ENCODE measurements around the gene CTIF. TPM values are rescaled to one million over a fixed set of nuclear protein-coding genes. Genes with fewer than 3 reads are reported as not detected.

Gene CTIF
- polyA plus RNA-seq, 1 donor from 2014 or later: 50.2 TPM

- H3K9me3 ChIP-seq (ENCODE audit: low read length): no peaks in the 10 kb centered on the region
- H3K4me3 ChIP-seq (ENCODE audit: low read length): no peak overlapping the region
- no peak overlapping the region for H3K9ac ChIP-seq (ENCODE audit: low read length)
- H3K9me2 ChIP-seq (ENCODE audit: insufficient read depth, low read length): no peaks in the 10 kb centered on the region
- H3K27me3 ChIP-seq (ENCODE audit: insufficient read depth, low read depth, low read length): no peaks in the 10 kb centered on the region
- H3K79me2 ChIP-seq (replicated peaks; ENCODE audit: insufficient read depth, low read length): no peaks in the 10 kb centered on the region
- no peak overlapping the region for H3K27ac ChIP-seq (ENCODE audit: low read length)
- H4K20me1 ChIP-seq (ENCODE audit: insufficient read depth): no peaks in the 10 kb centered on the region
- TF ChIP-seq REST (IDR thresholded peaks at IDR 0.05; ENCODE audit: borderline replicate concordance) (no peak), EP300 (conservative IDR thresholded peaks at IDR 0.05; ENCODE audit: poor library complexity, severe bottlenecking) (no peak), POLR2AphosphoS5 (IDR thresholded peaks at IDR 0.05) (no peak), MXI1 (conservative IDR thresholded peaks at IDR 0.05; ENCODE audit: poor library complexity, severe bottlenecking) (no peak), TAF1 (IDR thresholded peaks at IDR 0.05; ENCODE audit: low read depth) (no peak), RAD21 (conservative IDR thresholded peaks at IDR 0.05) (no peak), EZH2 (IDR thresholded peaks at IDR 0.05; ENCODE audit: borderline replicate concordance, insufficient read depth, low read length, poor library complexity, severe bottlenecking) (no peak), SMC3 (conservative IDR thresholded peaks at IDR 0.05; ENCODE audit: poor library complexity) (no peak)
- TF ChIP-seq, protein P1, sequence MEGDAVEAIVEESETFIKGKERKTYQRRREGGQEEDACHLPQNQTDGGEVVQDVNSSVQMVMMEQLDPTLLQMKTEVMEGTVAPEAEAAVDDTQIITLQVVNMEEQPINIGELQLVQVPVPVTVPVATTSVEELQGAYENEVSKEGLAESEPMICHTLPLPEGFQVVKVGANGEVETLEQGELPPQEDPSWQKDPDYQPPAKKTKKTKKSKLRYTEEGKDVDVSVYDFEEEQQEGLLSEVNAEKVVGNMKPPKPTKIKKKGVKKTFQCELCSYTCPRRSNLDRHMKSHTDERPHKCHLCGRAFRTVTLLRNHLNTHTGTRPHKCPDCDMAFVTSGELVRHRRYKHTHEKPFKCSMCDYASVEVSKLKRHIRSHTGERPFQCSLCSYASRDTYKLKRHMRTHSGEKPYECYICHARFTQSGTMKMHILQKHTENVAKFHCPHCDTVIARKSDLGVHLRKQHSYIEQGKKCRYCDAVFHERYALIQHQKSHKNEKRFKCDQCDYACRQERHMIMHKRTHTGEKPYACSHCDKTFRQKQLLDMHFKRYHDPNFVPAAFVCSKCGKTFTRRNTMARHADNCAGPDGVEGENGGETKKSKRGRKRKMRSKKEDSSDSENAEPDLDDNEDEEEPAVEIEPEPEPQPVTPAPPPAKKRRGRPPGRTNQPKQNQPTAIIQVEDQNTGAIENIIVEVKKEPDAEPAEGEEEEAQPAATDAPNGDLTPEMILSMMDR (IDR thresholded peaks at IDR 0.05; ENCODE audit: poor library complexity, severe bottlenecking): no peak
- H3K4me2 ChIP-seq (ENCODE audit: low read length): no peak overlapping the region
- no peaks in the 10 kb centered on the region for H3F3A ChIP-seq (ENCODE audit: insufficient read depth, low read length, poor library complexity, severe bottlenecking)
- no peak overlapping the region for H2AFZ ChIP-seq (ENCODE audit: low read depth, low read length)
- peaks cover 3% of the 10 kb centered on the region for H3K36me3 ChIP-seq (ENCODE audit: insufficient read depth, low read length)
These were observed 185.6 kb downstream of the CTIF start for GRCh38 chr18:48724442-48724841.

GRCh38 chr18:48724939-48725338 is 186.1 kb downstream of the CTIF start:
- no peaks in the 10 kb centered on the region for H3K27me3 ChIP-seq (ENCODE audit: insufficient read depth, low read depth, low read length)
- H3K9me3 ChIP-seq (ENCODE audit: low read length): no peaks in the 10 kb centered on the region
- no peak overlapping the region for H3K4me2 ChIP-seq (ENCODE audit: low read length)
- no peak overlapping the region for H3K9ac ChIP-seq (ENCODE audit: low read length)
- H4K20me1 ChIP-seq (ENCODE audit: insufficient read depth): no peaks in the 10 kb centered on the region
- H3K4me3 ChIP-seq (ENCODE audit: low read length): no peak overlapping the region
- peaks cover 3% of the 10 kb centered on the region for H3K36me3 ChIP-seq (ENCODE audit: insufficient read depth, low read length)
- no peaks in the 10 kb centered on the region for H3K9me2 ChIP-seq (ENCODE audit: insufficient read depth, low read length)
- no peaks in the 10 kb centered on the region for H3K79me2 ChIP-seq (replicated peaks; ENCODE audit: insufficient read depth, low read length)
- H2AFZ ChIP-seq (ENCODE audit: low read depth, low read length): no peak overlapping the region
- TF ChIP-seq EZH2 (IDR thresholded peaks at IDR 0.05; ENCODE audit: borderline replicate concordance, insufficient read depth, low read length, poor library complexity, severe bottlenecking): no peak
- TF ChIP-seq POLR2AphosphoS5 (IDR thresholded peaks at IDR 0.05): no peak
- TF ChIP-seq, protein P1 (IDR thresholded peaks at IDR 0.05; ENCODE audit: poor library complexity, severe bottlenecking): no peak
- TF ChIP-seq MXI1 (conservative IDR thresholded peaks at IDR 0.05; ENCODE audit: poor library complexity, severe bottlenecking): no peak
- TF ChIP-seq RAD21 (conservative IDR thresholded peaks at IDR 0.05): no peak
- no peak for TF ChIP-seq REST (IDR thresholded peaks at IDR 0.05; ENCODE audit: borderline replicate concordance)
- TF ChIP-seq SMC3 (conservative IDR thresholded peaks at IDR 0.05; ENCODE audit: poor library complexity): no peak
- no peak for TF ChIP-seq EP300 (conservative IDR thresholded peaks at IDR 0.05; ENCODE audit: poor library complexity, severe bottlenecking)
- H3F3A ChIP-seq (ENCODE audit: insufficient read depth, low read length, poor library complexity, severe bottlenecking): no peaks in the 10 kb centered on the region
- no peak overlapping the region for H3K27ac ChIP-seq (ENCODE audit: low read length)

Data from neural cell (in vitro differentiated cells).